NCI-H128 (cell line): ENCODE results near the gene OGG1.

Source experiments
- DNase-seq: peaks from one replicate; lab custom pipeline; 2025; ENCODE audit not compliant: unreplicated experiment; lab: John Stamatoyannopoulos, UW

OGG1 gene

DNA sequence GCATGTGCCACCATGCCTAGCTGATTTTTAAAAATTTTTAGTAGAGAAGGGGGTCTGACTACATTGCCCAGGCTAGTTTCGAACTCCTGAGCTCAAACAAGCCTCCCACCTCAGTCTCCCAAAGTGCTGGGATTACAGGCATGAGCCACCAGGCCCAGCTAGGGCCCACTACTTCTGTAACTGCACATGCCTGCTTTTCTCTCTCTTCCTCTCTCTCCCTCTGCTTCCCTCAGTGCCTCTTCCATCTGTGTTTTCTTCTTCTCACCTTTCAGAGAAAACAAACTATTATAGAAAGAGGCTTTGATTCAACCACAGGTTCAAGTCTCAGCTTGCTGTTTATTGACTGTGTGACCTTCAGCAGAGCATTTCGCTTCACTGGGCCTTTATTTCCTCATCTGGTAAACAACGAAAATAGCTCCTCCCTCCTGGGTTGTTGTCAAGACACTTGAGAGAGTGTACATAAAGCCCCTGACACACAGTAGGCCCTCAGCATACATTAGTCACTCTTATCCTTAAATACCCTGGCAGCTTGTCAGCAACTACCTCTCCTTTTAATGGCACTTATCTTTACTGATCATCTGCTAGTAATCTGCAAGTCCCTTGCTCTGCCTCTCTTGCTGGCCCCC is 32.3 kb downstream of the OGG1 start:
- DNase-seq = no peak

DNA sequence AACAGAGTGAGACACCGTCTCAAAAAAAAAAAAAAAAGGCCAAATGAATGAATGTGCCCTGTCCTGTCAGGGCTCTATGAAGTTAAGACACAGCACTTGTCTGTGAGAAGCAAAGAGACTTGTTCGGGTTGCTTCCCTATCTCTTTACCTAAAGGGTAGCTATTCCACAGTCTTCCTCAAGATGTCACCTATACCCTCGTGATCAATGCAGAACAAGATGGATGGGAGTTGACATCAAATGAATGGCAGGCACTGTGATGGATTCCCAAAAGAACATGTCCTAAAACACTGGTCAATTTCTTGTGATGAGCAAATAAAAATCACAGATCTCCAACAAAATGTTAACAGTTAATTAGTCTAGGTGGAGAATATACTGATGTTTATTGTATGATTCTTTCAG is 33.0 kb downstream of the OGG1 start:
- DNase-seq = no peak

DNA sequence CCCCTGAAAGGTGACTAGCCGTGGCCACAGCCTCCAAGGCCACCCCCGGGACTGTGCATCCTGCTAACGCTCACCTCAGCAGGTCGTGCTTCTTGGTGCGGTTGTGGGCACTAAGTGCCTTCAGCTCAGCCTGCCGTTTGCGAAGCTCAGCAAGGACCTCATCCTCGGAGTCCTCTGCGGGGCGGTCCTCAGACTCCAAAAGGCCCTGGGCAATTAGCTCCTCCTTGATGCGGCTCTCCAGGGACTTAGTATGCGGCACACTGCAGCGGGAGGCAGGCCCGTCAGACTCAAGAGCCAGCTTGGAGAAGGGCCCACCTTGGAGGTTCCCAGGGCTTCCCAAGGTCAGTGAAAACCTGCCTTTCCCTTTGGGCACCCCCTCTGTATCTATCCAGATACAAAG is 34.2 kb downstream of the OGG1 start:
- no peak for DNase-seq

DNA sequence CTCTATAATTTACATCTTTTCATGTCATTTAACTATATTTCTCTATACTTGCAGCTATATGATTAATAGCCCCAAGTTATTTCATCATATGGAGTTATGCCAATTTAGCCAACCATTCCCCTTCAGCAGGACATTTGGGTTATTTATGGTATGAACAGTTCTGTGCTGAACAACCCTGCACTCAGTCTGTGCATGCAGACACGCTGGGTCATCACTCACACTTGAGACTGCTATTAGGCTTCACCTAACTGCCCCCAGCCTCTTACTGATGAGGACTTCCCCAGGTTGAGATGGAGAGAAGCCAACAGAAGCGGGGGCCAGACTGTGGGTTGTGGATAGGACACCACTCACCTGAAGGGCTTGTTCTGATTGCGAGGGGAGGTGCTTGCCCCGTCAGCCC is 35.2 kb downstream of the OGG1 start:
- no peak for DNase-seq

DNA sequence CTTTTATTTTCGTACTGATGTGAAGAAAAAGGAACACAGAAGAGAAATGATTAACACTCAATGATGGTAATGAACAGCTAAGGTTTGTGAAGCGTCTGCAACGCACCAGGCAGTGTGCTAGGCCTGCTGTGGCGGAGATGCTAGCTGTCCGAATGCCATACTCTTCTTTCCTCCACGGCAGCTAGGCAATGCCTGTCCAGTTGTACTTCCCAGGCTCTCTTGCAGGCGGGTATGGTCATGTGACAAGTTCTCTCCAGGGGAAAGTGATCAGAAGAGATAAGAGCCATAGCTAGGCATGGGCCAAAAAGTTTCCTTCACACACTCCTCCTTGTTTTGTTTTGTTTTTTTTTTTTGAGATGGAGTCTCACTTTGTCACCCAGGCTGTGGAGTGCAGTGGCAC is 35.9 kb downstream of the OGG1 start:
- no peak for DNase-seq

DNA sequence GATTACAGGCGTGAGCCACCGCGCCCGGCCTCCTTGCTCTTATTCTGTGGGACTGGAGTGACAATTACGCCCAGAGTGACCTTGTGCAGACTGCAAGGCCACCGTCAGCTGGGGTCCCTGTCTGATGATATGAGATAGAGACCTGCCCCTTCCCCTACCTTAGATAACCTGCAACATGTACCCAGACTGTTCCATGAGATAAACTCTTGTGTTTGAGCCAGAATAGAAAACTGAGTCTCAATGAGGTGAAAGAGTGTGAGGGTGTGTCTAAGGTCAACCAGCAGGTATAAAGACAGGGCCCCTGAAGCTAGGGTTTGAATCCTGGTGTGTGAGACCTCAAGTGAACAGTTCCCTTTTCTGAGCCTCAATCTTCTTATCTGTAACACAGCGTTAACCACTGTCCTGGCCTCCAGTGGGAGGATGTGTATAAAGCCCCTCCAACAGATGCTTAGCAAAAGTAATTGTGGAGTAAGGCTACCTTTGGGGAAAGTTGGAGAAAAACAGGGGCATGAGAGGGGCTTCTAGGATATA is 36.5 kb downstream of the OGG1 start:
- DNase-seq = no peak

DNA sequence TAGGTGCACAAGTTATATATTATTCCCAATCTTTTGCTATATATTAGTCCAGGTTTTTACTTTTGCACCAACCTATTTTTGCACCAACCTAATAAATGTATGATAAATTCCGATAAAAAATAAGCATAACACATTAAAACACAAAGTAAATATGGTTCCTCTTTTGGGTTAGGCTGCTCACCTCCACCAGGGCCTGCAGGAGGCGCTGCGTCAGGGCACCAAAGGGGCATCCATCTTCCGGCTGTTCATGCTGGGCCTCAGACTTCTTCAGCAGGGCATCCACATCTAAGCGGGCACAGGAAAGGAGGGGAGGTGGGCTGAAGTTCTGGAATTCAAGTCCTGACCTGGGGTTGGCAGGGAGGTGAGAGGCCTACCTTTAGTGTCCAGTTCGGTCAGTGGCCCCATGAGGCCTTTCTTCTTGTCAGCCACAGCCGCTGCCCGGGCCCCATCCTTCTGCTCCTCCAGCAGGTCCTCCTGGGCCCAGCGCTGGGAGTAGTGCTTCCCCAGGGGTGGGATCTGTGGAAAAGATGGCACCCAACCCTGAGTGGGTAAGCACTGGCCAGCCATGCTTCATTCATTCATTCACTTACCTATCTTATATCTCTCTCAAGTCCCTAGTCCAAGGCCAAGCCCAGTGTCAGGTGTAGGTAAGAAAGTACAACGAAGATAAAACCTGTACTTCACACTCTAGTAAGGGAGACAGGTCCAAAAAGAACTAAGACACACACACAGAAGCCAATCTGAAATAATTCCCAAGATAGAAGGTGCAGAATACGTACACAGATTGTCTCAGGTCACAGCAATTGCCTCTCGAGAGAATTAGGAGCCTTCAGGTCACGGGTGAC is 37.3 kb downstream of the OGG1 start:
- DNase-seq = no peak

DNA sequence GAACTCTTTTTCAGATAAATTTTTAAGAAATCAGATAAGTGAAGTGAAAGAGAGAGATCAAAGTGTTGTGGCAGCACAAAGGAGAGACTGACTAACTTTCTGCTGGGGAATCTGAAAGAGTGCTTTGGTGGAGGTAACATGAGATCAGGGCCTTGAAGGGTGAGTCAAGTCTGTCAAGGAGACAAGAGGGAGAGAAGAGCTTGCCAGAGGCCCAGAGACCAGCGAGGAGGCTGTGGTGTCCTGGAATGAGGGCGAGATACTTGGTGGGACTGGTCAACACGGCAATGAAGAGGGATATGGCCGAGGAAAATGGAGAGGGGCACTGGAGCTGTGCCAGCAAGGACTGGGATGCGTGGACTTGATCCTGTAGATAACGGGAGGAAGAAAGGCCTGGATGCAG is 38.0 kb downstream of the OGG1 start:
- DNase-seq = no peak

DNA sequence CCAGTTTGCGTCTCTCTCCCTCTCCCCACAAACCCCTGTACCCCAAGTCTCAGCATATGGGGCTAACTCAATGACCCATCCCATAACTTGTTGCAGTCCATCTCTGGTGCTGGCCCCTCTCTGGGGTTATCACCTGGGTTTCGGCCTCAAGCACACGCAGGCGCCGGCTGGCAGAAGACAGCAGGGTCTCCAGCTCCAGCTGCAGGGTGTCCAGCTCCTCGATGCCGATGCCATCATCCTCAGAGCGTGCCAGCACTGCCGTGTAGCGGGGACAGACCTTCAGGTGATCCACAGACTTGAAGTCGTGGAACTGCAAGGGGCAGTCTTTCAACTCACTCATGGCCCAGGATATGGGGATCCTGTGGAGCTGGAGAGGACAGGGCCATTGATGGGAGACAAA is 41.4 kb downstream of the OGG1 start:
- no peak for DNase-seq

DNA sequence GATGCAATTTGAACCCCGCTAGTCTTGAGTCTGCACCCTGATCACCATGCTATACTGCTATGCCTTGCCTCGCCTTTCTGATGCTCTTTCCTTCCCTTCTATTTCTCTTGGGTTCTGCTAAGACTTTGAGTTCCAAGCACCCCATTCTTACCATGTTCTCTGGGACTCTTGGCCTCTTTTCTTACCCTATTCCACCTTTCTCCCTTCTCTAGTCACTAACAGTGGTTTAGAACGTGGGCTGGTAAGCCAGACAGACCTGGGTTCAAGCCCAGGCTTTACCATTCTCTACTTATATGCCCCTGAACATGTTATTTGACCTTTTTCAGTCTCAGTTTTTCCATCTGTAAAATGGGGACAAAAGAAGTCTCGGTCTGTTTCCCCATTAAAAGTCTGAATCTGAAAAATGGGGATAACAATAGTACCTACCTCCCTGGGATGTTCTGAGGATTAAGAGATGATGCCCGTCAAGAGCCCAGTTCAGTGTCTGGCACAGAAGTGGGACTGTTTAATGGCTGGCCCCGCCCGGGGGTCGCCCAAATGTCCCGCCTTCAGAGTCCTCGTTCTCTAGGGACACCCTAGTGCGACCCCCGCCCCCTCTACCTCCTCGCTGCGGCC is 42.1 kb downstream of the OGG1 start:
- DNase-seq = no peak

DNA sequence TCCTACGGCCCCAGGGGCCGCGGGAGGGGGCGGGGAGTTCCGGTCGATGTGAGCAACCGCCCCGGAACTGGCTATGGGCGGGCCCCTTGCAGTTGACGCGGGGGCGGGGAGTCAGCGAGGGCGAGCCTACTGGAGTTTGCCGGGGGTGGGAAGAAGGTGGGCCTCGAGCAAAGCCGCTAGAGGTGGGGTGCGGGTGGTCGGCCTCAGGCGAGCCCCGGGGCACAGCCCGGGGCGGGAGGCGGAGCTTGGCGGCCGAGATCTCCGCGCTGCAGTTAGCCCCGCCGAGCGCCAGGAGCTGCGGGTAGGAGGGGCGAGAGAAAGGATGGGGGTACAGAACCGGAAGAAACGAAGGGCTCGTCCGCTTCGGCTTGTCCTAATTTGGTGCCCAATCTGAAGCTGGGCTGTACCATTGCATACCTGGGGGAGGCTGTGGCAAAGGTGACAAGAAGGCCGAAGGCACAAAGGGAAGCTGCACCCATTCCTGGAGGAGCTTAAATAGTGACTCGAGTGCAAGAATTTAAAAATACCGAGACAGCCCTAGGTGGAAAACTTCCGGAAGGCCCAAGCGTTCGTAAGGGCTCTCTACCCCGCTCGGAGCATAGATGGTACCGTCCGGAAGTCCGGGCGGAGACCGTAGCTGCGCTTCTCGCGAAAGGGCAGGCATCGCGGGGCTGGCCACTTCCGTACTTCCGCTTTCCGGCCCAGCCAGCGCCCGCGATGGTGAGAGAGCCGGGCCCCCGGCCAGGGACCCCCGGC is 42.8 kb downstream of the OGG1 start, which contains the start of the genes ARPC4 and TADA3:
Gene ARPC4 (plus strand): TSS at position 678 of the 756 bp plus-strand sequence. CDS start 40 bp downstream, at position 718.
Gene TADA3 (minus strand): TSS at position 69 of the 756 bp plus-strand sequence. CDS start 1,007 bp downstream, outside the sequence.
- peak; percentile 76 for DNase-seq

DNA sequence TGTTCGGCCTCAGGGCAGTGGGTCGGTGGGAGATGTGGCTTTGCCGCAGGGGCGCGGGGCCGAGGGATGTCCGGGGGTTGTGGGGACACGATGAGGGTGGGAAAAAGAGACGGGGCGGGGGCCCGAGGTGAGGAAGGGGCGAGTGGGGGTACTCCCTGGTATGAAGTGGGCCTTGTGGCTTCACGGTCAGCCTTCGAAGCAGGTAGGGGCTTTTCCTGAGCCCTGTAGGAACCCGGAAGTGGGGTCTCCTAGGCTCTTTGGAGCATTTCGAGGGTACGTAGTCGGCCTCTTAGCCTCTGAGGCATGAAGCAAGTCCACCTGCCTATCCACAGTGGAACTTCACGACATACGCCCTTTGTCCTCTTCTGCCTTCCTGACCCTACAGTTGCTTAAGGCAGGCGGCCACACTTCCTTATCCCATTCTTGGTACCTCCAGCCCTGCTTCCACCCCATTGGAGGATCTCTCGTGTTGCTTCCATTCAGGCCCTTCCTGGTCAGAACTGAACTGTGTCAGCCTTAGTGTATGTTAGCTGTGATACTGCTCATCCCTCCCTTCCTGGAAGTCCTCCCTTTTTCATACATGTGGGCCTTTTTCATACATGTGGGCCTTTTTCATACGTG is 43.5 kb downstream of the OGG1 start:
- DNase-seq = no peak

DNA sequence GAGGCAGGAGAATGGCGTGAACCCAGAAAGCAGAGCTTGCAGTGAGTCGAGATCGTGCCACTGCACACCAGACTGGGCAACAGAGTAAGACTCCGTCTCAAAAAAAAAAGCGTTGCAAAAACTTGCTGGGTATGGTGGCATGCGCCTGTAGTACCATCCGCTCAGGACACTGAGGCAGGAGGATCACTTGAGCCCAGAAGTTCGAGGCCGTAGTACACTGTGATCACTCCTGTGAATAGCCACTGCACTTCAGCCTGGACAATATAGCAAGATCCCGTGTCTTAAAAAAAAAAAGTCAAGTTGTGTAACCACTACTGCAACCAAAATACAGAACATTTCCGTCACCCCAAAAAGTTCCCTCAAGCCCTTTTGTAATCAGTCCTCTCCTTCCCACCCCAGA is 44.6 kb downstream of the OGG1 start:
- DNase-seq = no peak

DNA sequence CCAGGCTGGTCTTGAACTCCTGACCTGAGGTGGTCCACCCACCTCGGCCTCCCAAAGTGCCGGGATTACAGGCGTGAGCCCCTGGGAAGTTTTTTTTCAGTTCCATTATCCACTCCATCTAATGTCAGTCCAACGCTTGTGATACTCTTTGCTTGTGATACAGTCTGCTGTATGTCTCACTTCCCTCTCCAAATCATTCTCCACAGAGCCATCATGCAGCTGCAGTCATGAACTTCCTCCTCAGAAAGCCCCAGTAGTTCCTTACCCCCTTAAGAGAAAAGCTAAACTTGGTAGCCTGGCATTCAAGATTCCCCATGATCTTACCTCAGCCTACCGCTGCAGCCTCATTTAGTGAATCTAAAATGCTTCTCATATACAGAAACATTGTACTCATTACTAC is 45.5 kb downstream of the OGG1 start:
- no peak for DNase-seq

DNA sequence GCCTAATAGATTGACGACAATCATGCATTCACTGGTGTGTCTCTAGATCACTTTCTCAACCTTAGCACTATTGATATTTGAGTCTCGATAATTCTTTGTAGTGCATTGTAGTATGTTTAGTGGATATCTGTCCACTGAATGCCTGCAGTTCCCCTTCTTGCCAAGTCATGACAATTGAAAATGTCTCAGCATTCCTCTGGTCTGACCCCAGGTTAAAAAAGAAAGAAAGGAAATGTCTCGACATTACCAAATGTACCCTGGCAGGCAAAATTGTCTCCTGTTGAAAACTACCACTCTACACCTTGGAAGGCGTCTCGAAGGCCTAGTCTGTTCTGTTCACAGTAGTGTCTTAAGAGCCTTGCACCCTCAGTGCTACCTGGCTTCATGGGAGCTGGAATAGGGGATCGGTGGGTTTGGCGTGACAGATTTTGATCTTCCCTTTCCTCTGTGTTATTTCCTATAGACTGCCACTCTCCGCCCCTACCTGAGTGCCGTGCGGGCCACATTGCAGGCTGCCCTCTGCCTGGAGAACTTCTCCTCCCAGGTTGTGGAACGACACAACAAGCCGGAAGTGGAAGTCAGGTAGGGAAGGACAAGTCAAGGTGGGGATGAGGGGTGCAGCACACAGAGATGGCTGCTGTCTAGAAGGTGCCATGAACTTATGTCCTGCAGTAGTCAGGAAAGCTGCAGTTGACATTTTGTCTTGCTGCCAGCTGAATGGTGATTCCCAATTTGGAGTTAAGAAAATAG is 47.6 kb downstream of the OGG1 start:
- no peak for DNase-seq

DNA sequence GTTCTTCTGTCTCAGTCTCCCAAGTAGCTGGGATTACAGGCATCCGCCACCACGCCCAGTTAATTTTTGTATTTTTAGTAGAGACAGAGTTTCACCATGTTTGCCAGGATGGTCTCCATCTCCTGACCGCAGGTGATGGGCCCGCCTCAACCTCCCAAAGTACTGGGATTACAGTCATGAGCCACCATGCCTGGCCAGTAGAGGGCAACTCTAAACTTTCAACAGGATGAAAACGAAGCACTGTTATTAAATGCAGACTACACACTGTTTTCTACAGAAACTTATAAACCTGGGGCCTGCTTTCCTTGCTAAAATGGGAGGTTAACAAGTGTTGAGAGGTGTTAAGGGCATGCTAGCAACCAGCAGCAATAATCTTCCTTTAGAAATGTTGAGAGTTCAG is 50.8 kb downstream of the OGG1 start:
- DNase-seq = no peak

DNA sequence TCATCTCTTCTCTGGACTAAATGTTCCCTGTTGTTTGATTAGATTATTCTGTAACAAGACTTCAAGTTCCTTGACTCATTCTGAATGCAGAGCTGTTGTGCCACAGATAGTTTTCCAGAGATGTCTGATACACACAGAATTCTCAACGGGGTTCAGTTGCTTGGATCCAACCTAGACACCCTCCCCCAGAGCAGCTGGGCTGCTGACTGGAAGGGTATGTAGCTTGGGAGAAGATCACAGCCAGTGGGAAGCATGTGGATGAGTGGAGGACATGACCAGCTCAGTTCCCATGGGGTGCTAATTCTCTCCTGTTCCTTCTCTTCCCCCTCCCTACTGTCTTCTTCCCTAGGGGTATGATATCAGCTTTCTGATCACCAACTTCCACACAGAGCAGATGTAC is 53.7 kb downstream of the OGG1 start:
- DNase-seq = no peak

DNA sequence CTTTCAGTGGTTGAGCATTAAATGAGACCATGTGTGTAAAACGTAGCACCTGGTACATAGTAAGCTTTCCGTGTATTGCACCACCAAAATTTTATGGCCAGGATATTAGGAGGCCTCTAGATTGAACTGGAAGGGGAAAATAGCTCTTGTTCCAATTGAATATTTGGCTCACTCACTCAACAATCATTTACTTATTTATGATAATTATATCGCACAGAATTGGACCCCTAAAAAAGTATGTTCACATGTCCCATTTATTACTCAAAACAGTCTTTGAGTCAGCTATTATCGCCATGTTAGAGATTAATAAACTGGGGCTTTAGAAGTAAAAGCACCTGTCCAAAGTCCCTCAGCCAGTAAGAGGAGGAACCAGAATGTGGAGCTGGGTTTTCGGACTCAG is 55.2 kb downstream of the OGG1 start:
- DNase-seq = no peak

DNA sequence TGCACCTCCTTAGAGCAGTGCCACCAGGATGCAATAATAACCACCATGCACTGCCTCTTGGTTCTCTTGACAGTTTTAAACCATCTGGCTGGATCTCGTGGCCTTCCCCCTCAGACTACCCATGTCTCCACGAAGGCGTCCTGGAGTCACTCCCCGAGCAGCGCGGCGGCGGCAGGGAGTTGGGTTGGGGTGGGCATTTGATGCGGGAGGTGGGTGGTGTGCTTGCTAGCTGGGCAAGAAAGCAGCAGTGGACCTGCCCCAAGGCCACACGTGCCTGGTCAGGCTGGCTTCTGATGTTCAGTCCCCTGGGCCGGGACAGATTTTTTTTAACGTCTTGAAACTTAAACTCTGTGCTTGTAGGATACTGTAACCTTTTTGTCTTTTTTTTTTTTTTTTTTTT is 56.4 kb downstream of the OGG1 start:
- no peak for DNase-seq
